HT1080 (cell line): ENCODE data around the gene SP2. TPM values are rescaled to one million over a fixed set of nuclear protein-coding genes. Genes with fewer than 3 reads are reported as not detected.

Source experiments
- DNase-seq: peaks from one replicate; pipeline ENCODE4 v3.0.0-alpha.2; 2015; ENCODE audit warnings: low read depth
- total RNA-seq: library from RNA; depleted of rRNA; stranded (reverse); fragments of >200 nt; shearing (Covaris generic); gene quantifications from 2 replicates; pipeline ENCODE4 v1.2.3, GENCODE V29; 2014

The SP2 gene
- total RNA-seq, 1 experiment from 2014 or later = 3.4 TPM

- DNase-seq = peak; percentile 70
Measured at GRCh38 chr17:47889734-47890529, 6.1 kb upstream of the SP2 start.

- no peak for DNase-seq
Measured at GRCh38 chr17:47891545-47892088, 4.4 kb upstream of the SP2 start.

DNA sequence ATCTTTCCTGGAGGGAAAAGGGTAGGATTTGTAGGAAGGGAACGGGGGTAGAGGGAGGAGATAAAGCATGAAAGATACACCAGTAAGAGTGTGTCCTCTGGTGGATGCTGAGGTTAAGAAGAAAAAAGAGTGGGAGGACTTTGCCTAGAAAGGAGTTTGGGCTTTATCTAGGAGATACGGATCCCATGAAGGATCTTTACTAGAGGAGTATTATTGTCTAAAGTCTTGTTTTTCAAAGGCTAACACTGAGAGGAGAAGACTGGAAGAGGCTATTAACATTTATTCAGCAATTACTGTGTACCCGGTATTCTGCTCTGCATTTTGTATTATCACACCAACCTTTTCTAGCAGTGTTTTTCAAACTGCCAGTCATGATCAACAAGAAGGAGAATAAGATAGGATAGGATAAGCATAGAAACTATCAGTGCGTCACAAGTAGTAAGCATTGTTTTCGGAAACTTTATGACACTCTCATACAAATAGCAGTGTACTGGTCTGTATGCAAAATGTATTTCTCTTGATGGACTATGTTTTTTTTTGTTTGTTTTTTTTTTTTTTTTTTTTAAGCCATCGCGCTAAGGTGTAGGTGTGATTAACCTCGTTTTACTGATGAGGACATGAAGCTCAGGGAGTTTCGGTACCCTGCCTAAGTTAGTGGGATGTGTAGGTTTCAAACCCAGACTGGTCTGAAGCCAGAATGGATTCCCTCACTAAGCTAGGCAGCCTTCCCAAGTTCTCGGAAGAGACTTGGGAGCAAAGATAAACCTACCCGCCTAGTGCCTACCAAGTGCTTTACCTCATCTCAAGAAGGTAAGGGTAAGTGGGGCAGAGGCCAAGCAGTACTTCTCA lies 1.3 kb upstream of the SP2 start:
- DNase-seq = no peak

DNA sequence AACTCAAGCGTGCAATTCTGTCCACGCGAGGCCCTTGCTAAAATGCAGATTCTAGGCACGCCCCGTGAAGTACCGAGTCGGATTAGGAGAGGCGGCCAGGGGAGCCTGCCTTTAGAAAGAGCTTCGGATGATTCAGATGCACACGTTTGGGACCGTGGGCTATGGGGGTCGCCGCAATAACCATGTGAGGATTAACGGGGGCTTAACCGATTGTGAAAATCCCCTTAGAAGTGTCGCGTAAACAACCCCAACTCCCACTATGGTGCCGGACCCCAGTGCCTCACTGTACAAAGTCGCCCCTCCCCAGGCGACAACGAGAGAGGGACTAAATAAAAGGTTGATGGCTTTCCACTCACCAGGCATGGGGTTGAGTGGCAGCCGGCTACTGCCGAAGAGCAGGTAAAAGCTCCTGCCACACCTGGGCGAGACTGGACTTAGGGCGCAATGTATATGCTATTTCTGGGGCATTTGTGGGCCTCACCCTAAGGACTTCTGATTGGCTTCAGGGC lies 635 bp upstream of the SP2 start:
- DNase-seq = no peak

DNA sequence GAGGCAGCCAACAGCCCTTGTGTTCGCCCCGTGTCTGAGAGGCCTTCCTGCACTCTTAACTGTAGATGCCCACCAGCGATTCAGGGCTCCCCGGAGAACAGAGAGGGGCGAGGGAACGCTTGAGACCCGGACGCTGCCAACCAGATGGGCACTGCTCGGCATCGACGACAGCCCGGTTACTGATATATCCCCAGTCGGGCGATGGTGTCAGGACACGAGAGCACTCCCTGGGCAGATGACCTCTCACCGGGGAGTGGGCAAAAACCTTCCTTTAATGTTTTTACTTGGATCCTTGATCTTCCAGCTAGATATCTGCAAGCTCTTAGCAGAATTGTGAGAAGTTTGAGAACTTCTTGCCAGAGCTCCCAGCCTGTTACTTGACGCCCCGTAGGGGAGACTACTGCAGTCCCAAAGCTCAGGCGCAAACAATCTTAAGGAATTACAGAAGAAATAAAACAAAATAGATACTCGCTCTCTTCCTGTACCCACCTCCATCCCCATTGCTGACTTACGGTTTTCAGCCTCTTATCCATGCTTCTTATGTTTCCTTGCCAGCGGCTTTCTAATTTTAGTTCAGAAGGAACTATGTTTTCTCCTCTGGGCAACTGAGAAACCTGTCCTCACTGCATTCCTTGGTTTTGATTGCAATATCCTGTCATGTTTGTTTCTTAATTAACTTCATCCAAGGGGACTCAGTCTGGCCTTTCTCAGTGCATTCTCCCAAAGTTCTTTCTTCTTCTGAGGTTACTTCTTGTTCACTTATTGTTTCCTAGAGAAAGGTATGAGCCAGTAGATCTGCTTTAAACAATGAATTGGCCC lies 845 bp downstream of the SP2 start:
- DNase-seq = no peak

DNA sequence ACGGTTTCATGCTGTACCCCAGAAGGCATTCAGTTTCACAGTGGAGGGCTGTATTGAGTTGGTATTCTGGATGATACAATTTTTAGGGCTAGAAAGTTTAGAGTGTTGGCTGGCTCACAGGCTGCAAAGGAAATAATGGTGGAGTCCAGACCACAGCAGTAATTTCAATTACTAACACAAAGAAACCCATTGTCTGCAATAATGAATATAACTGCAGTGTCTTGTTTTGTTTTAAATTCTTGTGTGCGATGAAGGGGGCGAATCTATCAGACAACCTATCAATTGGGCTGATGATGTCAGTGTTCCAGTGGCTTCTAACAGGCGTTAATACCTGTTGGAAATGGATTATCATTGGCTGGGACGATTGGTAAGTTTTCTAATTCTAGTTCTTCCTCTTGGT lies 1.5 kb downstream of the SP2 start:
- no peak for DNase-seq

DNA sequence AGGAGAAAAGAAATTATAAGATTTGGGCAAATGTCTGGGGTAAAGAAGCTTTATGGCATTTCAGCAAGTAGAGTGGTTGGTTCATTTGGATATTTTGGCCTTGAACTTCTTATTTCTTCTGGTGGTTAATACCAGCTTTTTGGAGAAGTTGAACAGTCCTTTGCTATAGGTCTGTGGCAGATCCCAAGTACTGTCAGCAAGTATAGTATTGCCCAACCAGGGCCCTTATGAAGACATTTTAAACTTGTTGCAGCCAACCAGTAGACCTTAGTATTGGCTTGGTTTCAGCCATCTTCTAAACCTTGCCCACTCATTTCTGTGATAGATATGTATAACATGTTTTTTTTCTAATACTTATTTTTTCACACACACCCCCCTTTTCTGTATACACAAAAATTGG lies 2.2 kb downstream of the SP2 start:
- no peak for DNase-seq

GRCh38 chr17:47899643-47900042 lies 3.6 kb downstream of the SP2 start:
- DNase-seq = no peak

GRCh38 chr17:47901423-47901822 lies 5.4 kb downstream of the SP2 start:
- no peak for DNase-seq

GRCh38 chr17:47902039-47902744 lies 6.2 kb downstream of the SP2 start:
- no peak for DNase-seq

GRCh38 chr17:47905221-47905733 lies 9.2 kb downstream of the SP2 start:
- no peak for DNase-seq

DNA sequence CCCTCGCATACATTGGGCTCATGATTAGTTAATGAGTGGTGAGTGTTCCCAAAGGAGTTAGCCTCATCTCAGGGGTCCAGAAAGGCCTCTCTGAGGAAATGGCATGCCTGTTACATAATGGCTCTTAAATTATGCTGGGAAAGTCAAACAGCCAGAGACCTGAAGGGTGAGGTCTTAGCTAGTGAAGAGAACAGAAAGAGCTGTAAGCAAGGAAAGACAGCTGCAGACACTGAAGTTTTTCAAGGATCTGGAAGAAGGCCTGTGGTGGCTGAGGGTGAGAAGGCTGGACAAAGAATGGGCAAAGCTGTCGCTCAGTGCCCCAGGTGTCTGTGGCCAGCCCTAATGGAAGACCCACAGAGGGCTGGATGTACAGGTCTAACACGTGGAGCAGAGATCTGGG lies 10.4 kb downstream of the SP2 start:
- DNase-seq = no peak

DNA sequence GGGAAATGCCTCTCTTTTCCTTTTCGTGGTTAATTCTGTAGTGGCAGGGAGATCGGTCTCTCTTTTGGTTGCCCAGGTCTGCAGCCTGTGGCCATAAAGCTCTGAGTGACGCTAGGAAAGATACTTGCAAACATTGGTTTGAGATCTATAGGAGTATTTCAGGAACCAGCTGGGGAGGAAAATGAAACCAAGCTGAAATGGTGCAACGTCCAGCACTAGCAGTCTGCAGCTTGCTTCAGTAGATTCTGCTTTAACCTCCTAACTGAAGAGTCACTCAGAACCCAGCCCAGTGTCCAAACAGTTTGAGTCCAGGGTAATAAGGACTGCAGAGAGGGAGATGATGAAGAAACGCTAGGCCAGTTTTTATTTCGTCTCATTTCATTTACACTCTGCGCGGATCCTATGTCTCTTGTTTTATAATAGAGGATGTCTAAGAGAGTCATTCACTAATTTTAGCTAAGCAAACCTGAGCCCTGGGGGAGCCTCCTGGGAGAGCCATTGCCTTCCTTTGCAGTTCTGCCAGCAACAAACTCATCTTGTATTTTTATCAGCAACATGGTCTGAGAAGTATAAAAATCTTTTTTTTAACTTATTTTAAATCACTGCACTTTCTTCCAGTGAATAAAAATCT lies 12.0 kb downstream of the SP2 start:
- DNase-seq = no peak

GRCh38 chr17:47913050-47913449 lies 17.0 kb downstream of the SP2 start:
- DNase-seq = no peak

DNA sequence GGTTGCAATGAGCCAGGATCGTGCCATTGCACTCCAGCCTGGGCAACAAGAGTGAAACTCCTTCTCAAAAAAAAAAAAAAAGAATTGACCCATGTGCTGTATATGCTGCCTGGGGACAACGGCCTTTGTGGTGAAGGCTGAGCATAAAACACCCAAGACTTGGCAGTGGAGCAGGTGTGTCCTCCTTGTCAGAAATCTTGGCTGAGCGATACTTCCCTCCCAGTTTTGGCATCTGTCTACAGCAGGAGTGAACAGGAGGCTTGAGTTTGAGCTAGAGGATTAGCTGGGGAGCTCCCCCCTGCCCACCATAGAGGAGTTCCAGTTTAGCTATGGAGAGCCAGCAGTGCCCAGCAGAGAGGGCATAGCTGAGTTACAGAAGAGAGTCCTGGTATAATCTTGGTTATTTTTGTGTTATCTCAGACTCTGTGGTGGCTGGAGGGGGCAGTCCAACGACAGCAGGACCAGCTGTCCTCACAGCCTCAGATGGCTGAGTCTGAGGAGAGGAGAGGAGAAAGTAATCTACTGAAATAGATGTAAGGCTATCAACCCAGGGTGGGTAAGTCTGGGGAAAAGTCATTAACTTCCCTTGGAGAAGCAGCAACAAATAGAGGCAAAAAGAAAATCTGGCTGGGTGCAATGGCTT lies 18.4 kb downstream of the SP2 start:
- DNase-seq = no peak

GRCh38 chr17:47915776-47916398 lies 19.9 kb downstream of the SP2 start:
- DNase-seq = no peak

DNA sequence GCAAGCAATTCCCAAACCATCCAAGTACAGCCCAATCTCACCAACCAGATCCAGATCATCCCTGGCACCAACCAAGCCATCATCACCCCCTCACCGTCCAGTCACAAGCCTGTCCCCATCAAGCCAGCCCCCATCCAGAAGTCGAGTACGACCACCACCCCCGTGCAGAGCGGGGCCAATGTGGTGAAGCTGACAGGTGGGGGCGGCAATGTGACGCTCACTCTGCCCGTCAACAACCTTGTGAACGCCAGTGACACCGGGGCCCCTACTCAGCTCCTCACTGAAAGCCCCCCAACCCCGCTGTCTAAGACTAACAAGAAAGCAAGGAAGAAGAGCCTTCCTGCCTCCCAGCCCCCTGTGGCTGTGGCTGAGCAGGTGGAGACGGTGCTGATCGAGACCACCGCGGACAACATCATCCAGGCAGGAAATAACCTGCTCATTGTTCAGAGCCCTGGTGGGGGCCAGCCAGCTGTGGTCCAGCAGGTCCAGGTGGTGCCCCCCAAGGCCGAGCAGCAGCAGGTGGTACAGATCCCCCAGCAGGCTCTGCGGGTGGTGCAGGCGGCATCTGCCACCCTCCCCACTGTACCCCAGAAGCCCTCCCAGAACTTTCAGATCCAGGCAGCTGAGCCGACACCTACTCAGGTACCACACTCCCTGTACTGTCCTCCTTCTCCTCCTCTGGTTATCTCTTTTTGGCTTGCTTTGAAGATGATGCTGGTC lies 20.6 kb downstream of the SP2 start:
- no peak for DNase-seq

DNA sequence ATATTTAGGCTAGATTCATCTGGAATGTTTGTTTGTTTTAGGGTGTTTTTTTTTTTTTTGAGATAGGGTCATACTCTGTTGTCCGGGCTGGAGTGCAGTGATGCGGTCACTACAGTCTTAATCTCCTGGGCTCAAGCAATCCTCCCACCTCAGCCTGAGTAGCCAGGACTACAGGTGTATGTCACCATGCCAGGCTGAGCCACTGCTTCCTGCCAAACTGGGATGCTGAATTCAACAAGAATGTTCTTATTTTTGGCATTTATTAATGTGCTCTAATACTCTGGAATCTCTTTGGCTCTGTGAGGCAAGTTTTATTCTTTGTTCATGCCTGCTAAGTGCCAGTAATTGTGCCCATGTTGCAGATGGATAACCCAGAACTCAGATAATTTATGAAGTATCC lies 21.5 kb downstream of the SP2 start:
- DNase-seq = no peak
